Kidney (tissue), 14 donors: ENCODE results near the gene LRRIQ3. TPM values are rescaled to one million over a fixed set of nuclear protein-coding genes. Genes with fewer than 3 reads are reported as not detected.

Experiments
- DNase-seq, 5 donors: peaks; one replicate each; pipeline ENCODE4 v3.0.0-alpha.2; 2013 to 2020
- FAIRE-seq: peaks from 2 replicates; lab custom pipeline; 2012; peaks lifted over from hg19 to GRCh38; lab: Jason Lieb, UNC
- H3K27ac ChIP-seq, 2 donors: one replicate each; pipeline ENCODE4 v1.7.0; 2013; ENCODE audit warnings: low read depth in 2 of 2, low read length in 2 of 2, inconsistent platforms in 1 of 2
- H3K27me3 ChIP-seq: one replicate; pipeline ENCODE4 v1.7.1; 2013; ENCODE audit warnings: low read length, inconsistent platforms; ENCODE audit not compliant: control insufficient read depth, insufficient read depth
- H3K36me3 ChIP-seq, 3 donors: one replicate each; pipeline versions ENCODE4 v1.7.0 to v1.7.1; 2013; ENCODE audit warnings: low read length in 3 of 3, control low read depth in 1 of 3, inconsistent platforms in 1 of 3; ENCODE audit not compliant: insufficient read depth in 3 of 3, control insufficient read depth in 2 of 3
- H3K4me1 ChIP-seq, 3 donors: one replicate each; pipeline versions ENCODE4 v1.7.0 to v1.7.1; 2013; ENCODE audit warnings: low read length in 3 of 3, inconsistent platforms in 1 of 3, low read depth in 1 of 3; ENCODE audit not compliant: control insufficient read depth in 2 of 3, insufficient read depth in 2 of 3
- H3K4me3 ChIP-seq, 3 donors: one replicate each; pipeline versions ENCODE4 v1.7.0 to v1.8.1; 2013; ENCODE audit warnings: low read length in 3 of 3, control low read depth in 1 of 3, inconsistent platforms in 1 of 3
- H3K9ac ChIP-seq, 3 donors: one replicate each; pipeline versions ENCODE4 v1.7.0 to v1.7.1; 2013; ENCODE audit warnings: low read length in 3 of 3, control low read depth in 1 of 3, inconsistent platforms in 1 of 3
- H3K9me3 ChIP-seq, 3 donors: one replicate each; pipeline versions ENCODE4 v1.7.0 to v1.7.1; 2013; ENCODE audit warnings: low read length in 3 of 3, control low read depth in 1 of 3, inconsistent platforms in 1 of 3; ENCODE audit not compliant: control insufficient read depth in 2 of 3, insufficient read depth in 1 of 3
- CTCF ChIP-seq: IDR thresholded peaks from 3 replicates; pipeline ENCODE4 v1.5.1; 2012; ENCODE audit warnings: mild to moderate bottlenecking, moderate library complexity, borderline replicate concordance; ENCODE audit not compliant: insufficient read depth; ENCODE audit errors: extremely low read depth
- intact Hi-C: fragments of 100-400 bp; cut with DNase I; formaldehyde crosslinking; loops from one replicate; pipeline ENCODE4 v1.11.1; 2022
- polyA plus RNA-seq: library from polyadenylated mRNA; stranded (reverse); fragments of 350-450 nt; fragmentation: Illumina TruSeq; extraction: RNeasy Lipid Tissue Mini Kit (QIAGEN cat#74804); gene quantifications from one replicate; pipeline ENCODE4 v1.2.3, GENCODE V29; 2014; ENCODE audit warnings: low read depth, low replicate concordance; ENCODE audit not compliant: insufficient read depth
- total RNA-seq: library from RNA; stranded (reverse); fragmentation: NEBNext Ultra II Directional; extraction: Animal tissue kit (Norgen Biotek cat#: 25700); gene quantifications from one replicate; pipeline ENCODE4 v1.2.1, GENCODE V29; 2021
- donor health status: control.
- donor health status: control.
- donor health status: control.
- donor health status: control.
- donor health status: control.
- donor health status: DM: yes; HTN: yes; CAD: no.
- donor health status: Normal renal cell carcinoma (clear cell type).

Gene LRRIQ3
- total and polyA plus RNA-seq, 2 donors from 2014 or later, result 1.6 to 2.4 TPM

- no peak overlapping the region for H3K4me3 ChIP-seq
- H3K9me3 ChIP-seq, result no peaks in the 10 kb centered on the region
- no peak for TF ChIP-seq CTCF
- DNase-seq (no peak), FAIRE-seq (peak; percentile 97)
- no peaks in the 10 kb centered on the region for H3K27me3 ChIP-seq
- no peak overlapping the region for H3K27ac ChIP-seq
- no peaks in the 10 kb centered on the region for H3K36me3 ChIP-seq
- H3K9ac ChIP-seq, result no peak overlapping the region
- intact Hi-C loops, result no loop called here
- H3K4me1 ChIP-seq, result no peaks in the 10 kb centered on the region
Measured at GRCh38 chr1:74107394-74107793, 90.6 kb downstream of the LRRIQ3 start.

GRCh38 chr1:74091371-74091770 is 106.6 kb downstream of the LRRIQ3 start:
- Histone ChIP-seq H3K27ac (no peak overlapping the region), H3K9ac (no peak overlapping the region), H3K4me1 (no peaks in the 10 kb centered on the region), H3K36me3 (no peaks in the 10 kb centered on the region), H3K4me3 (no peak overlapping the region), H3K27me3 (no peaks in the 10 kb centered on the region), H3K9me3 (peaks cover 0 to 5% (median 3%) of the 10 kb centered on the region in 3 donors)
- intact Hi-C loops, result no loop called here
- DNase-seq (no peak), FAIRE-seq (no peak)
- TF ChIP-seq CTCF, result no peak

- FAIRE-seq, result no peak
- Histone ChIP-seq H3K4me3 (no peak overlapping the region), H3K27ac (no peak overlapping the region), H3K9me3 (no peaks in the 10 kb centered on the region), H3K9ac (no peak overlapping the region), H3K27me3 (no peaks in the 10 kb centered on the region), H3K36me3 (no peaks in the 10 kb centered on the region), H3K4me1 (no peaks in the 10 kb centered on the region)
- TF ChIP-seq CTCF, result no peak
- intact Hi-C loops, result no loop called here
- peak in 2 of 5 donors; percentile 4 to 12 for DNase-seq
Measured at GRCh38 chr1:74083128-74083527, 114.8 kb downstream of the LRRIQ3 start.

- H3K9ac ChIP-seq, result no peak overlapping the region
- no peaks in the 10 kb centered on the region for H3K4me1 ChIP-seq
- FAIRE-seq, result no peak
- H3K36me3 ChIP-seq, result no peaks in the 10 kb centered on the region
- no peak for TF ChIP-seq CTCF
- H3K27me3 ChIP-seq, result no peaks in the 10 kb centered on the region
- no peak overlapping the region for H3K4me3 ChIP-seq
- H3K27ac ChIP-seq, result no peak overlapping the region
- H3K9me3 ChIP-seq, result no peaks in the 10 kb centered on the region
- DNase-seq, result no peak
- intact Hi-C loops, result no loop called here
Measured at GRCh38 chr1:74065081-74065480, 132.9 kb downstream of the LRRIQ3 start.
